PFSK-1 (cell line): ENCODE measurements around the gene METTL4.
A peak's percentile ranks its signal among the peaks of the same experiment; 100 is the strongest.

Experiments used
- POLR2AphosphoS5 ChIP-seq: IDR thresholded peaks from 2 replicates; pipeline ENCODE4 v1.6.1; 2012; ENCODE audit warnings: low read depth, mild to moderate bottlenecking, control low read depth, low read length, moderate library complexity
- REST ChIP-seq, 2 experiments: IDR thresholded peaks; 2 replicates each; pipeline versions ENCODE4 v1.6.1 to v1.8.0; 2011 to 2012; ENCODE audit warnings: low read depth in 2 of 2, low read length in 2 of 2, control low read depth in 1 of 2, inconsistent platforms in 1 of 2, mild to moderate bottlenecking in 1 of 2, moderate library complexity in 1 of 2; ENCODE audit not compliant: insufficient read depth in 1 of 2
- TAF1 ChIP-seq: IDR thresholded peaks from 2 replicates; pipeline ENCODE4 v1.6.1; 2012; ENCODE audit warnings: low read length, control low read depth, borderline replicate concordance; ENCODE audit not compliant: insufficient read depth

DNA sequence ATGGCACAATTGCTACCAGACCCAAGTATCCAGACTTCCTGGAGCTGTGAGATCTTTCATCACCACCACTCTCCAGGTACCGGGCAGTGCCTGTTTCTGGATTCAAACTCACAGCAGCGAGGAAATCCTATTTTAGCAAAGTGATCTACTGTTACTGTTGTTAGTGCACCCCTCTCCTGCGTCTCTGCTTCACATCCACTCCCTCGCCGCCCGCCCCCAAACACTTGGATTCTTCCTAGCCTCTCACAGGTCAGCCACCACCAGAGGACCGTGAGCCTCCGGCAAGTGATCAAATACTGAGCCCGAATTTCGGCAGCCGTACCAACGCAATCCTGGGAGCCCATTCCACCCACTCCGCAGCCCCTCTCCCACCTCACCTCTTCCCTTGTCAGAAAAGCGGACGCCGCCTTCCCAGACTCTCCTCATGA, 519 bp downstream of the METTL4 start:
- TF ChIP-seq TAF1, result peak; percentile 14; the same call in 1 of the 2 replicates
- TF ChIP-seq REST (IDR thresholded peaks at IDR 0.05; ENCODE audit: insufficient read depth in 1 of 2, low read depth in 2 of 2, low read length in 2 of 2), result no peak
- TF ChIP-seq POLR2AphosphoS5, result no peak
